ENCODE measurements around the gene MMP7. TPM values are rescaled to one million over a fixed set of nuclear protein-coding genes. Genes with fewer than 3 reads are reported as not detected.

MMP7 gene
- total RNA-seq, 1 experiment from 2014 or later = not detected

DNA sequence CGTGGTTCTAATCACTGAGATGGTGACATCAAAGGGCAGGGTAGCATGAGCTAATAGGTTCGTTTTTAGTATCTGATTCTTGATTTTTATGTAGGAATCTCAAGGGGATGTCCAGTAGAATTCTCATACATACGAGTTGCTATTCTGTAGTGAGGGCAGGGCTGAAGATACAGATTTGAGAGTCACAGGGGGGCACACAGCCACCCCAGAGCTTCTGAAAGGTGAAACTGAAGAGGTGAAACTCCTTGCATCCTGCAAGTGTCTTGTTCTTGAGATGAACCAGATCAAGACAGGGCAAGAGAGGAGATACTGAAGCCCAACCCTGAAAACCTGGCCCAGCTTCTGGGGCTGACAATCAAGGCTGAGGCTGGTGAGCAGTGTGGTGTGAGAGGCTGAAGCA, 42.3 kb downstream of the MMP7 start:
- Mint-ChIP-seq H3K27ac (ENCODE audit: low read depth, unreplicated experiment) (no peak overlapping the region), H3K9me3 (ENCODE audit: unreplicated experiment) (no peaks in the 10 kb centered on the region), H3K36me3 (ENCODE audit: insufficient read depth, unreplicated experiment) (no peaks in the 10 kb centered on the region), H3K27me3 (ENCODE audit: insufficient read depth, unreplicated experiment) (no peaks in the 10 kb centered on the region), H3K4me1 (ENCODE audit: insufficient read depth, unreplicated experiment) (peaks cover 19% of the 10 kb centered on the region), H3K4me3 (ENCODE audit: unreplicated experiment) (no peak overlapping the region)
- intact Hi-C loops (cut with micrococcal nuclease) = no loop called here
- ChIA-PET POLR2A (interaction anchor here (0.6 kb wide), 1 partner anchor 135 kb away, joined by 3 read pairs; no protein-coding TSS in a partner anchor), CTCF (interaction anchor here (0.9 to 2.1 kb wide), 4 partner anchors 31 to 146 kb away, joined by 3 to 10 read pairs (median 4); no protein-coding TSS in a partner anchor)
- no TSS peak for BruUV-seq (replicated peaks)
- DNase-seq (ENCODE audit: unreplicated experiment) = no peak
- TF ChIP-seq, protein P1, sequence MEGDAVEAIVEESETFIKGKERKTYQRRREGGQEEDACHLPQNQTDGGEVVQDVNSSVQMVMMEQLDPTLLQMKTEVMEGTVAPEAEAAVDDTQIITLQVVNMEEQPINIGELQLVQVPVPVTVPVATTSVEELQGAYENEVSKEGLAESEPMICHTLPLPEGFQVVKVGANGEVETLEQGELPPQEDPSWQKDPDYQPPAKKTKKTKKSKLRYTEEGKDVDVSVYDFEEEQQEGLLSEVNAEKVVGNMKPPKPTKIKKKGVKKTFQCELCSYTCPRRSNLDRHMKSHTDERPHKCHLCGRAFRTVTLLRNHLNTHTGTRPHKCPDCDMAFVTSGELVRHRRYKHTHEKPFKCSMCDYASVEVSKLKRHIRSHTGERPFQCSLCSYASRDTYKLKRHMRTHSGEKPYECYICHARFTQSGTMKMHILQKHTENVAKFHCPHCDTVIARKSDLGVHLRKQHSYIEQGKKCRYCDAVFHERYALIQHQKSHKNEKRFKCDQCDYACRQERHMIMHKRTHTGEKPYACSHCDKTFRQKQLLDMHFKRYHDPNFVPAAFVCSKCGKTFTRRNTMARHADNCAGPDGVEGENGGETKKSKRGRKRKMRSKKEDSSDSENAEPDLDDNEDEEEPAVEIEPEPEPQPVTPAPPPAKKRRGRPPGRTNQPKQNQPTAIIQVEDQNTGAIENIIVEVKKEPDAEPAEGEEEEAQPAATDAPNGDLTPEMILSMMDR (IDR thresholded peaks at IDR 0.05; ENCODE audit: unreplicated experiment) = no peak

DNA sequence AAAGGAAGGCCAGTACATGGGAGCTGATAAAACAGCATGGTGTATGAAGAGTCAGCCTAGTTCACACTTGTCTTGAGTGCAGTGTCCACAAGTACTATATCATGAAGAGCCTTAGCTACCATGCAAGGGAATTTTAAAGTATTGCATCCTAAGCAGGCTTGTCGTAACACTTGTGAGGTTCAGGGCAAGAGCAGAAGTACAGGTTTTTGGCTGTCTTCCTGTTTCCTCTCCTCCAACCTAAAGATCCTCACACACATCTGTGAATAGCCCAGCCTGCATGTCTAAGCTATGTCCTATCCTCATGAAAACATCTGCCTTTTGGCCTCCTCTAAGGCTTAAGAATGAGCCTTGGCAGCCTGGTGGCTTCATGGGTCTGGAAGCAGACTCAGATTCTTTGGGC, 43.3 kb downstream of the MMP7 start:
- no peak overlapping the region for H3K27ac Mint-ChIP-seq (ENCODE audit: low read depth, unreplicated experiment)
- CTCF ChIA-PET = interaction anchor here (0.6 to 2.1 kb wide), 5 partner anchors 9 to 217 kb away, joined by 4 to 10 read pairs (median 5); partner anchors contain the start of gene MMP20
- TF ChIP-seq, protein P1 (IDR thresholded peaks at IDR 0.05; ENCODE audit: unreplicated experiment) = no peak

DNA sequence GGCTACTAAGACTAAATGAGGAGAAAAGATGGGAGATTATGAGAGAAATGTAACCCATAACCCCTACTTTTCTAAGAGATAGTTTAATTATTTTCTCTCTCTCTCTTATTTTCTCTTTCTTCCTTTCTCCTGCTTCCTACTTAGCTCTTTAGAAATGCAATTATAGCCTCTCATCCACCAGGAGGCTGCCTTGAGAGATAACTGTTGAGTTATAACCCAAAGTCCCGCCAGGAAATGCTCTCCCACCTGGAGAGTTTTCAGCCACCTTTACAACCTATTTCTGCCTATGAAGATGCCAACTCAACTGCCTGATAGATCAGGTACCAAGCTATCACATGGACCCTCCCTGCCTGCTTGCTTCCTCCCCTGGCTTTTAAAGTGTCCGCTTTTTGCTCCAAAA, 44.0 kb downstream of the MMP7 start:
- no peak for DNase-seq (ENCODE audit: unreplicated experiment)
- Mint-ChIP-seq H3K4me3 (ENCODE audit: unreplicated experiment) (no peak overlapping the region), H3K9me3 (ENCODE audit: unreplicated experiment) (no peaks in the 10 kb centered on the region), H3K4me1 (ENCODE audit: insufficient read depth, unreplicated experiment) (peaks cover 19% of the 10 kb centered on the region), H3K36me3 (ENCODE audit: insufficient read depth, unreplicated experiment) (no peaks in the 10 kb centered on the region), H3K27ac (ENCODE audit: low read depth, unreplicated experiment) (no peak overlapping the region), H3K27me3 (ENCODE audit: insufficient read depth, unreplicated experiment) (no peaks in the 10 kb centered on the region)
- ChIA-PET CTCF (interaction anchor here (0.6 to 1.7 kb wide), 6 partner anchors 10 to 412 kb away, joined by 3 to 5 read pairs (median 4); partner anchors contain the start of gene MMP20), POLR2A (interaction anchor here (1.2 kb wide), 1 partner anchor 35 kb away, joined by 5 read pairs; no protein-coding TSS in a partner anchor)
- intact Hi-C loops (cut with micrococcal nuclease) = no loop called here
- TF ChIP-seq, protein P1 (IDR thresholded peaks at IDR 0.05; ENCODE audit: unreplicated experiment) = no peak
- BruUV-seq (replicated peaks) = no TSS peak

More for the DNA sequence above, 43.3 kb downstream of the MMP7 start:
- BruUV-seq (replicated peaks) = no TSS peak
- Mint-ChIP-seq H3K9me3 (ENCODE audit: unreplicated experiment) (no peaks in the 10 kb centered on the region), H3K4me3 (ENCODE audit: unreplicated experiment) (no peak overlapping the region), H3K27me3 (ENCODE audit: insufficient read depth, unreplicated experiment) (no peaks in the 10 kb centered on the region), H3K36me3 (ENCODE audit: insufficient read depth, unreplicated experiment) (no peaks in the 10 kb centered on the region), H3K4me1 (ENCODE audit: insufficient read depth, unreplicated experiment) (peaks cover 19% of the 10 kb centered on the region)
- POLR2A ChIA-PET = interaction anchor here (1.2 kb wide), 1 partner anchor 35 kb away, joined by 5 read pairs; no protein-coding TSS in a partner anchor
- no peak for DNase-seq (ENCODE audit: unreplicated experiment)
- intact Hi-C loops (cut with micrococcal nuclease) = no loop called here

DNA sequence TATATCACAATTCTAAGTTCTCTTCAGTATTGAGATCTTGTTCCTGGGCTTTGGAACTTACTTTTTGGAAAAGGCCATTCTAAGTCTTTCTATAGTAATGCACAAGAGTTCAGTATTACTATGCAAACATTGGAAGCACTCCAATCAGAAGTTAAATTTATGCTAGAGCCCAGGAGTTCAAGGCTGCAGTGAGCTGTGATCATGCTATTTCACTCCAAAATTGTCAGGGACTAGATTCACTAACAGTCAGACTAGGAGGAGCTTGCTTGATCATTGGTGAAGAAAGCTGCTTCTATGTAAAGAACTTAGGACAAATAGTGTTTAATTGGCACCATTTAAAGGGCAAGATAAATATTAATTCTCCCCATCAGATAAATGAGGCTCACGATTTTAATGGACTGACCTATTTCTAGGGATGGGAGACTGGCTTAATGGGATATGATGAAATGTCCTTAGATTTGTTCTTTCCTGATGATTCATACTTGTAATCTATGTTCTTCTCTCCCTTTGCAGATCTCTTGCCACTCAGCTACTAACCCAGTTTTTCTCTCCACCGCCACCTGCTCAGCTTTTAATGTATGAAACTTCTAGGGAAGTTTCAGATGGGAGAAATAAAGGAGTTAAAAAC, 45.3 kb downstream of the MMP7 start:
- Mint-ChIP-seq H3K27ac (ENCODE audit: low read depth, unreplicated experiment) (no peak overlapping the region), H3K4me3 (ENCODE audit: unreplicated experiment) (no peak overlapping the region), H3K4me1 (ENCODE audit: insufficient read depth, unreplicated experiment) (peaks cover 19% of the 10 kb centered on the region), H3K36me3 (ENCODE audit: insufficient read depth, unreplicated experiment) (no peaks in the 10 kb centered on the region), H3K9me3 (ENCODE audit: unreplicated experiment) (no peaks in the 10 kb centered on the region), H3K27me3 (ENCODE audit: insufficient read depth, unreplicated experiment) (no peaks in the 10 kb centered on the region)
- ChIA-PET CTCF (interaction anchor here (0.7 to 1.4 kb wide), 7 partner anchors 8 to 195 kb away, joined by 3 read pairs; no protein-coding TSS in a partner anchor), POLR2A (interaction anchor here (0.8 to 1.6 kb wide), 4 partner anchors 9 to 33 kb away, joined by 3 to 11 read pairs (median 6); partner anchors contain the start of gene TMEM123)
- BruUV-seq (replicated peaks) = no TSS peak
- TF ChIP-seq, protein P1 (IDR thresholded peaks at IDR 0.05; ENCODE audit: unreplicated experiment) = no peak
- intact Hi-C loops (cut with micrococcal nuclease) = loop anchor here (2.0 kb wide), 1 partner anchor 32 kb away; the partner anchor contains the start of gene TMEM123
- DNase-seq (ENCODE audit: unreplicated experiment) = peak; percentile 44

Data from MCF 10A (cell line).